NCI-H774 (cell line): Measurements from ENCODE around the gene ZGLP1.
A peak's percentile ranks its signal among the peaks of the same experiment; 100 is the strongest.
"Not testable (repeated sequence)": the region's sequence is repeated elsewhere in the genome, so short reads cannot be mapped to it uniquely, and the experiment has no call there.

Experiments used
- DNase-seq: peaks from one replicate; lab custom pipeline; 2025; lab: John Stamatoyannopoulos, UW

Gene ZGLP1

DNA sequence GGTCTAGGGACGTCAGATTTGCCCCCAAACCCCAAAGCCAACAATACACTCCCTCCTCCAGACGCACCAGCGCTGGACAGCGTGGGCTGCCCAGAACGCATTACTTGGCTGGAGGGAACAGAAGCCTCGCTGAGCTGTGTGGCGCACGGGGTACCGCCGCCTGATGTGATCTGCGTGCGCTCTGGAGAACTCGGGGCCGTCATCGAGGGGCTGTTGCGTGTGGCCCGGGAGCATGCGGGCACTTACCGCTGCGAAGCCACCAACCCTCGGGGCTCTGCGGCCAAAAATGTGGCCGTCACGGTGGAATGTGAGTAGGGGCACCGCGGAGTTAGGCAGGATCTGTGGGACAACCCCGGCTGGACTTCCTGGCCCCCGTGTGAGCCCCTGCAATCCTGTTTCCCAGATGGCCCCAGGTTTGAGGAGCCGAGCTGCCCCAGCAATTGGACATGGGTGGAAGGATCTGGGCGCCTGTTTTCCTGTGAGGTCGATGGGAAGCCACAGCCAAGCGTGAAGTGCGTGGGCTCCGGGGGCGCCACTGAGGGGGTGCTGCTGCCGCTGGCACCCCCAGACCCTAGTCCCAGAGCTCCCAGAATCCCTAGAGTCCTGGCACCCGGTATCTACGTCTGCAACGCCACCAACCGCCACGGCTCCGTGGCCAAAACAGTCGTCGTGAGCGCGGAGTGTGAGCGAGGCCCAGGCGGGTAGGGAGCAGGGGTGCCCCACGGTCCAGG lies 15.8 kb downstream of the ZGLP1 start:
- no peak for DNase-seq

DNA sequence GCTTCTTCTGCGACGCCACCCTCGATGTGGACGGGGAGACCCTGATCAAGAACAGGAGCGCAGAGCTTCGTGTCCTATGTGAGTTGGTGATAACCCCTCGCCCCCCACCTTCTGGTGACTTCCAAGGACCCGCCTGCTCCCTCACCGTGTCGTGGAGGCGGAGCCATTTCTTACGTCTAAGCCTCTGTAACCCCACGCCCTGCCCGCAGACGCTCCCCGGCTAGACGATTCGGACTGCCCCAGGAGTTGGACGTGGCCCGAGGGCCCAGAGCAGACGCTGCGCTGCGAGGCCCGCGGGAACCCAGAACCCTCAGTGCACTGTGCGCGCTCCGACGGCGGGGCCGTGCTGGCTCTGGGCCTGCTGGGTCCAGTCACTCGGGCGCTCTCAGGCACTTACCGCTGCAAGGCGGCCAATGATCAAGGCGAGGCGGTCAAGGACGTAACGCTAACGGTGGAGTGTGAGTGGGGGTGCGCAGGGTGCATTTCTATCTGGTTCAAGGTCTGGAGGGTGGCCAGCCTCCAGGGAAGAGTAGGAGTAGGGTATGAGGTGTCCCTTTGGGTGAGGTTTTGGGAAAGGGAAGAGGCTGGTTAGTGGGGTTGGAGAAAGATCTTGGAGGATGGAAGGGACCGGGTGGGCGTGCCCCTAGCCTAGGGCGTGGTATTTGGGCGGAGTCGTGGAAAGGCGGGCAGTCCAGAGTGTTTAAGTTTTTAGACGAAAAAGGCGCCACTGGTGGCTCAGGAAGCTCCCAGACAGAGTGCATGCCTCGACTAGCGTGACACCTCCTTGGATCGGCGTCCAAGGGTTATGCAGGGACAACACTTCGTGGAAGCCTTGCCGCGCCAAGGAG lies 16.6 kb downstream of the ZGLP1 start:
- no peak for DNase-seq

DNA sequence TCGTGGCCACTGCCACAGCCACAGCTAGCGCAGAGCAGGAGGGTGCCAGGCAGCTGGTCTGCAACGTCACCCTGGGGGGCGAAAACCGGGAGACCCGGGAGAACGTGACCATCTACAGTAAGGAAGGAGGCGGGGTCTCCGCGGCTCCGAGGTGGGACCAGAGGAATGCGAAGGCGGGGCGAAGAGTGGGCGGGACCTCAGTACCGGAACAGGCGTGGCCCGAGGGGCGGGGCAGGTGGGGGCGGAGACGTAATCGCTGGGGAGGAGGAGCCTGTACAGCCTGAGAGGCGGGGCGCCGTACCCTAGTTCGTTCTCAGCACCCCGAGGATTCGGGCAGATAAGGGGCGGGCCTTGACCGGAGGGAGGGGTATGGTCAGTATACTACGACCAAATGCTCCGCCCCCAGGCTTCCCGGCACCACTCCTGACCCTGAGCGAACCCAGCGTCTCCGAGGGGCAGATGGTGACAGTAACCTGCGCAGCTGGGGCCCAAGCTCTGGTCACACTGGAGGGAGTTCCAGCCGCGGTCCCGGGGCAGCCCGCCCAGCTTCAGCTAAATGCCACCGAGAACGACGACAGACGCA lies 17.3 kb downstream of the ZGLP1 start:
- DNase-seq = peak; percentile 36

DNA sequence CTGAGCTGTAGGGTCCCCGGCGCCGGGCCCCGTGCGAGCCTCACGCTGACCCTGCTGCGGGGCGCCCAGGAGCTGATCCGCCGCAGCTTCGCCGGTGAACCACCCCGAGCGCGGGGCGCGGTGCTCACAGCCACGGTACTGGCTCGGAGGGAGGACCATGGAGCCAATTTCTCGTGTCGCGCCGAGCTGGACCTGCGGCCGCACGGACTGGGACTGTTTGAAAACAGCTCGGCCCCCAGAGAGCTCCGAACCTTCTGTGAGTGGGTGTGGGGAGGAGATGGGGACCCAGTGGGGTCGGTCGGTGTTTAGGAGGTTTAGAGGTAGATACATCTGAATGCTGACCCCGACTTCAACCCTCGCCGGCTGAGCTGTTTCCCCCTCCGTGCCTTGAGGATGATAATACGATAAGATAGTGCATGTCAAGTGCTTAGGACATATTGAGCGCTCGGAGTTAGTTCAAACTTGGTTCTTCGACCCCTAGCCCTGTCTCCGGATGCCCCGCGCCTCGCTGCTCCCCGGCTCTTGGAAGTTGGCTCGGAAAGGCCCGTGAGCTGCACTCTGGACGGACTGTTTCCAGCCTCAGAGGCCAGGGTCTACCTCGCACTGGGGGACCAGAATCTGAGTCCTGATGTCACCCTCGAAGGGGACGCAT lies 17.9 kb downstream of the ZGLP1 start:
- DNase-seq = no peak

DNA sequence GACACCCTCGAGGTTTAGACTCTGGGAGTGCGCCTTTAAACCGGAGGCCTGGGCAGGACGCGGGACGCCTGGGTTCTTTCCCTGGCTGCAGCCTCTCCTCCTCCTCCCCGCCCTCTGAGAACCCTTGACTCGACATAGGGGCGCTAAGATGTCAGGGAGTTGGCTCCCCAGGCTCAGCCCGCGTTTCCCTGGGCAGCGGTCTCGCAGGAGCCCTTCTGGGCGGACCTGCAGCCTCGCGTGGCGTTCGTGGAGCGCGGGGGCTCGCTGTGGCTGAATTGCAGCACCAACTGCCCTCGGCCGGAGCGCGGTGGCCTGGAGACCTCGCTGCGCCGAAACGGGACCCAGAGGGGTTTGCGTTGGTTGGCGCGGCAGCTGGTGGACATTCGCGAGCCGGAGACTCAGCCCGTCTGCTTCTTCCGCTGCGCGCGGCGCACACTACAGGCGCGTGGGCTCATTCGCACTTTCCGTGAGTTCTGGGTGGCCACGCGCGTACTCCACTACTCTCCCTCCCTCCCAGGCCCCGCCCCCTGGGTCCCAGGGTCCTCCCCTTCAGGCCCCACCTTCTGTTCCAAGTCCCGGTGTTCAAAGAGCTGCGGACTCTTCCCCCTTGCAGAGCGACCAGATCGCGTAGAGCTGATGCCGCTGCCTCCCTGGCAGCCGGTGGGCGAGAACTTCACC lies 18.6 kb downstream of the ZGLP1 start:
- no peak for DNase-seq

DNA sequence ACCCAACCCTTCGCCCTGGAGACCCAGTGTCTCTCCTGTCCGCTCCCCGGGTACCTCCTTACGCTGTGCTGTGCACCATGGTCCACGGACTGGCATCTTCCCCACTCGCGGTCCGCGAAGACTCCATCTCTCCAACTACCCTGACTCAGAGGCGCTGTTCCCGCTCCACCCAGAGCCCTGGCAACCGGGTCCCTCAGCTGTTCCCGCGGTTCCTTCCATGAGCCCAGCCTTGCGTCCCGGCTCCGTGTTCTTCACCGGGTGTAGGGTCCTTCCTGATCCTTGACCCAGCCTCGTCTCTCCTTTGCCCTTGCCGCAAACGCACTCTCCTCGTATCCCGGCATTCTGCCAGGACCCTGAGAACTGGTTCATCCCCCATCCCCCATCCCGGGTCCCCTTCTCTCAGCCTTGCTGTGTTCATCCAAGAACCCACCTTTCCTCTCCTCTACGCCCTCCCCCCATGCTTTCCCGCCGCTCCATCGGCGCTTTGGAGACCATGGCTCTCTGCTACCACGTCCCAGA lies 19.2 kb downstream of the ZGLP1 start:
- DNase-seq = no peak

DNA sequence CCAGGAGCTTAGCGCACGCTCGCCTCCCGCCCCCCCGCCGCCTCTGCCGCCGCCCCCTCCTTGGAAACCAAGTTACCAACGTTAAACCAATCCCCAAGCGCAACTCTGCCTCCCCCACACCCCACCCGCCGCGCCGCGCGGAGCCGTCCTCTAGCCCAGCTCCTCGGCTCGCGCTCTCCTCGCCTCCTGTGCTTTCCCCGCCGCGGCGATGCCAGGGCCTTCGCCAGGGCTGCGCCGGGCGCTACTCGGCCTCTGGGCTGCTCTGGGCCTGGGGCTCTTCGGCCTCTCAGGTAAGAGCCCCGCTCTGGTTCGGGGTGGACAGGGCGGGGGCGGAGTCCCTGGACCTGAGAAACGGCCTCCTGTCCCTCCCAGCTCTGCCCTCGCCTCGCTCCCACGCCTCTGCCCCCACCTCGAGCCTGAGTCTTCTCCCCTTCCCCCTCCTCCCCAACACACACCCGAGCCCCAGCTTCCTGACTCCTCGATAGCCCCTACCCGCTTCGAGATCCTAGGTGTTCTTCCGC lies 19.7 kb downstream of the ZGLP1 start, which contains the start of gene ICAM5:
ICAM5 (plus strand) TSS at position 117 of the 521 bp plus-strand sequence; CDS start at position 209, 92 bp downstream.
- no peak for DNase-seq

DNA sequence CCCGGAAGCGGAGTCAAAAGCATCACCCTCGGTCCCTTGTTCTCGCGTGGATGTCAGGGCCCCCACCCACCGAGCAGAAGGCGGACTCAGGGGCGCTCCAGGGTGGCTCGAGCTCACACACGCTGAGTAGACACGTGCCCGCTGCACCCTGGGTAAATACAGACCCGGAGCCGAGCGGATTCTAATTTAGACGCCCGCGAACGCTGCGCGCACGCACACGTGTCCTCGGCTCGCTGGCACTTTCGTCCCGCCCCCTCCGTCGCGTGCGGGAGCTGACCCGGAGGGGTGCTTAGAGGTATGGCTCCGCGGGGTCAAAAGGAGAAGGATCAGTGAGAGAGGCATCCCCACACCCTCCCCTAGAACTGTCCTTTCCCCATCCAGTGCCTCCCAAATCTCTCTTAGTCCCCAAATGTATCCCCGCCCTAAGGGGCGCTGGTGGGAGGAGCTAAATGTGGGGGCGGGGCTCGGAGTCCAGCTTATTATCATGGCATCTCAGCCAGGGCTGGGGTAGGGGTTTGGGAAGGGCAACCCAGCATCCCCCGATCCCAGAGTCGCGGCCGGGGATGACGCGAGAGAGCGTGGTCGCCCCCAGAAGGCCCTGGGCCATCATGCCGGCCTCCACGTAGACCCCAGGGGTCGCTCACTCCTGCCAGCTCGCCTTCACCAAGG lies 20.3 kb downstream of the ZGLP1 start:
- peak; percentile 51 for DNase-seq

DNA sequence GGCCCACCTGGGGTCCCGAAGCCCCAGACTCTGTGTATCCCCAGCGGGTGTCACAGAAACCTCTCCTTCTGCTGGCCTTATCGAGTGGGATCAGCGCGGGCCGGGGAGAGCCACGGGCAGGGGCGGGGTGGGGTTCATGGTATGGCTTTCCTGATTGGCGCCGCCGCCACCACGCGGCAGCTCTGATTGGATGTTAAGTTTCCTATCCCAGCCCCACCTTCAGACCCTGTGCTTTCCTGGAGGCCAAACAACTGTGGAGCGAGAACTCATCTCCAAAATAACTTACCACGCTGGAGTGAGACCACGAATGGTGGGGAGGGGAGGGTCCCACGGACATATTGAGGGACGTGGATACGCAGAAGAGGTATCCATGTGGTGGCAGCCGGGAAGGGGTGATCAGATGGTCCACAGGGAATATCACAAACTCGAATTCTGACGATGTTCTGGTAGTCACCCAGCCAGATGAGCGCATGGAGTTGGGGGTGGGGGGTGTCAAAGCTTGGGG lies 20.9 kb downstream of the ZGLP1 start:
- DNase-seq = peak; percentile 43

DNA sequence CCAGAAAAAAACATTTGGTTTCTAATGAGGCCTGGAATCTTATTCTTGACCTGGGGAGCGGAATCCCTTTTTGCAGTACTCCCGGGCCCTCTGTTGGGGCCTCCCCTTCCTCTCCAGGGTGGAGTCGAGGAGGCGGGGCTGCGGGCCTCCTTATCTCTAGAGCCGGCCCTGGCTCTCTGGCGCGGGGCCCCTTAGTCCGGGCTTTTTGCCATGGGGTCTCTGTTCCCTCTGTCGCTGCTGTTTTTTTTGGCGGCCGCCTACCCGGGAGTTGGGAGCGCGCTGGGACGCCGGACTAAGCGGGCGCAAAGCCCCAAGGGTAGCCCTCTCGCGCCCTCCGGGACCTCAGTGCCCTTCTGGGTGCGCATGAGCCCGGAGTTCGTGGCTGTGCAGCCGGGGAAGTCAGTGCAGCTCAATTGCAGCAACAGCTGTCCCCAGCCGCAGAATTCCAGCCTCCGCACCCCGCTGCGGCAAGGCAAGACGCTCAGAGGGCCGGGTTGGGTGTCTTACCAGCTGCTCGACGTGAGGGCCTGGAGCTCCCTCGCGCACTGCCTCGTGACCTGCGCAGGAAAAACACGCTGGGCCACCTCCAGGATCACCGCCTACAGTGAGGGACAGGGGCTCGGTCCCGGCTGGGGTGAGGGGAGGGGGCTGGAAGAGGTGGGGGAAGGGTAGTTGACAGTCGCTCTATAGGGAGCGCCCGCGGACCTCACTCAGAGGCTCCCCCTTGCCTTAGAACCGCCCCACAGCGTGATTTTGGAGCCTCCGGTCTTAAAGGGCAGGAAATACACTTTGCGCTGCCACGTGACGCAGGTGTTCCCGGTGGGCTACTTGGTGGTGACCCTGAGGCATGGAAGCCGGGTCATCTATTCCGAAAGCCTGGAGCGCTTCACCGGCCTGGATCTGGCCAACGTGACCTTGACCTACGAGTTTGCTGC lies 22.5 kb downstream of the ZGLP1 start, which contains the start of gene ICAM4:
ICAM4 (plus strand) TSS at position 153 of the 935 bp plus-strand sequence; CDS start at position 211, 58 bp downstream.
- DNase-seq = no peak

DNA sequence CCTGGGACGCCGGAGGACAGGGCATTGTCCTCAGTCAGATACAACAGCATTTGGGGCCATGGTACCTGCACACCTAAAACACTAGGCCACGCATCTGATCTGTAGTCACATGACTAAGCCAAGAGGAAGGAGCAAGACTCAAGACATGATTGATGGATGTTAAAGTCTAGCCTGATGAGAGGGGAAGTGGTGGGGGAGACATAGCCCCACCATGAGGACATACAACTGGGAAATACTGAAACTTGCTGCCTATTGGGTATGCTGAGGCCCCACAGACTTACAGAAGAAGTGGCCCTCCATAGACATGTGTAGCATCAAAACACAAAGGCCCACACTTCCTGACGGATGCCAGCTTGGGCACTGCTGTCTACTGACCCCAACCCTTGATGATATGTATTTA lies 24.2 kb downstream of the ZGLP1 start:
- DNase-seq = no peak

DNA sequence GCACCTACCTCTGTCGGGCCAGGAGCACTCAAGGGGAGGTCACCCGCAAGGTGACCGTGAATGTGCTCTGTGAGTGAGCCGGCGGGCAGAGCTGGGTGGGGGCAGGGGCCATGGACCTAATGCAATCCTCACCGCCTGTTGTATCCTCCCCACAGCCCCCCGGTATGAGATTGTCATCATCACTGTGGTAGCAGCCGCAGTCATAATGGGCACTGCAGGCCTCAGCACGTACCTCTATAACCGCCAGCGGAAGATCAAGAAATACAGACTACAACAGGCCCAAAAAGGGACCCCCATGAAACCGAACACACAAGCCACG lies 24.7 kb downstream of the ZGLP1 start:
- DNase-seq = no peak

DNA sequence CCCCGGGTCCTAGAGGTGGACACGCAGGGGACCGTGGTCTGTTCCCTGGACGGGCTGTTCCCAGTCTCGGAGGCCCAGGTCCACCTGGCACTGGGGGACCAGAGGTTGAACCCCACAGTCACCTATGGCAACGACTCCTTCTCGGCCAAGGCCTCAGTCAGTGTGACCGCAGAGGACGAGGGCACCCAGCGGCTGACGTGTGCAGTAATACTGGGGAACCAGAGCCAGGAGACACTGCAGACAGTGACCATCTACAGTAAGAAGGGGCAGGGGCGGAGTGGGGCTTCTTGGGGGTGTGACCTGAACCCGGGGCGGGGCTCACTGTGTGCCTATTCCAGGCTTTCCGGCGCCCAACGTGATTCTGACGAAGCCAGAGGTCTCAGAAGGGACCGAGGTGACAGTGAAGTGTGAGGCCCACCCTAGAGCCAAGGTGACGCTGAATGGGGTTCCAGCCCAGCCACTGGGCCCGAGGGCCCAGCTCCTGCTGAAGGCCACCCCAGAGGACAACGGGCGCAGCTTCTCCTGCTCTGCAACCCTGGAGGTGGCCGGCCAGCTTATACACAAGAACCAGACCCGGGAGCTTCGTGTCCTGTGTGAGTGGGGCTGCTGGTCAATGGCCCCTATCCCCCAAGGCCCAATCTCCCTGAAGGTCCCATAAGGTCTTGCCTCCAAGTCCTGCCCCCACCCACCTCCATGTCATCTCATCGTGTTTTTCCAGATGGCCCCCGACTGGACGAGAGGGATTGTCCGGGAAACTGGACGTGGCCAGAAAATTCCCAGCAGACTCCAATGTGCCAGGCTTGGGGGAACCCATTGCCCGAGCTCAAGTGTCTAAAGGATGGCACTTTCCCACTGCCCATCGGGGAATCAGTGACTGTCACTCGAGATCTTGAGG lies 25.3 kb downstream of the ZGLP1 start:
- no peak for DNase-seq

DNA sequence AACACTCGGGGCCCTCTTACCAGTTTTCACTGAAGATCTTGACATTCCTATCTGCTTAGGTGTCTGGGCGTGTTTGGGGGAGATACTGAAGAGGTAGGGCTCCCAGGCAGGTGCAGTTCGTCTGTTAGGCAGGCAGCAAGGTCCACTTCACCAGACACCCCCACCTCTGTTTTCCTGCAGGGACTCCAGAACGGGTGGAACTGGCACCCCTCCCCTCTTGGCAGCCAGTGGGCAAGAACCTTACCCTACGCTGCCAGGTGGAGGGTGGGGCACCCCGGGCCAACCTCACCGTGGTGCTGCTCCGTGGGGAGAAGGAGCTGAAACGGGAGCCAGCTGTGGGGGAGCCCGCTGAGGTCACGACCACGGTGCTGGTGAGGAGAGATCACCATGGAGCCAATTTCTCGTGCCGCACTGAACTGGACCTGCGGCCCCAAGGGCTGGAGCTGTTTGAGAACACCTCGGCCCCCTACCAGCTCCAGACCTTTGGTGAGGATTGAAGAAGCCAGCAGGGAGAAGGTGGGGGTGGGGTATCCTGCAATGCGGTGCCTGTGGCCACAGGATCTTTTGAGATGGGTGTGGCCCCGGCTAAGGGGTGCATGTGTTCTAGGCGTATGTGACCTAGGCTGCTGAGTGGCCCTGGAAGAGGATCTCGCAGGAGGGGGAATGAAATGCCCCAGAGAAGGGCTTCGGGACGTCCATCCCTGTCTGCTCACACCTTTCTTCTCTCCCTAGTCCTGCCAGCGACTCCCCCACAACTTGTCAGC lies 26.1 kb downstream of the ZGLP1 start:
- DNase-seq = no peak

DNA sequence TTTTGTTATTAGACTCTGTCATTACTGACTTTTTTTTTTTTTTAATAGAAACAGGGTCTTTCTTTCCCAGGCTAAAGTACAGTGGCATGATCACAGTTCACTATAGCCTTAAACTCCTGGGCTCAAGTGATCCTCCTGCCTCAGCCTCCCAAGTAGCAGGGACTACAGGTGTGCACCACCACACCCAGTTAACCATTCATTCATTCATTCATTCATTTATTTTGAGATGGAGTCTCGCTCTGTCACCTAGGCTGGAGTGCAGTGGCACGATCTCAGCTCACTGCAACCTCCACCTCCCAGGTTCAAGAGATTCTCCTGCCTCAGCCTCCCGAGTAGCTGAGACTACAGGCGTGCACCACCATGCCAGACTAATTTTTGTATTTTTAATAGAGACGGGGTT lies 27.6 kb downstream of the ZGLP1 start:
- not testable (repeated sequence) for DNase-seq

DNA sequence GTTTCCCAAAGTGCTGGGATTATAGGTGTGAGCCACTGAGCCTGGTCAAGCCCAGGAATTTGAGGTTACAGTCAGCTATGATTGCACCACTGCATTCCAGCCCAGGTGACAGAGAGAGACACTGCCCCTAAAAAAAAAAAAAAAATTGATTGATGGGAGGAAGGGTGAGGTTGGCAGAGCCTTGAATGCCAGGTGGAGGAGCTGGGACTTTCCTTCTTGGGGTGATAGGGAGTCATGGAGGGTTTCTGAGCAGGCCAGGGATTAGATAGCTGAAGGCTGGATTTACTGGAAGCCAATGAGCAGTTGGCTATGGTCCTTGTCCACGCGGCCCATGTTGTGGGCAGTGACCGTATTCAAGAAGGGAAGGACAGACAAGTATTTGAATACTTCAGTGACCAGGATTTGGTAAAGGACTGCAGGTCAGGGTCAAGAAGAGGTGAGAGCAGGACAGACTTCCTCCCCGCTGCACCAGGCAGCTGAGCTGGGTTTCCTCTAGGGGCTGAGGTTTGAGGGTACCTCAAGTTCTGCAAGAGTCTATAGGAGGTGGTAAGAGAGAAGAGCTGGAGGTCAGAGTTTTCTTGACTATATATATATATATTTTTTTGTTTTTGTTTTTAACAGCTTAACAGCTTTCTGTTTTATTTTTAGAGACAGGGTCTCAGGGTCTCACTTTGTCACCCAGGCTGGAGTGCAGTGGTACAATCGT lies 29.7 kb downstream of the ZGLP1 start:
- DNase-seq = no peak

DNA sequence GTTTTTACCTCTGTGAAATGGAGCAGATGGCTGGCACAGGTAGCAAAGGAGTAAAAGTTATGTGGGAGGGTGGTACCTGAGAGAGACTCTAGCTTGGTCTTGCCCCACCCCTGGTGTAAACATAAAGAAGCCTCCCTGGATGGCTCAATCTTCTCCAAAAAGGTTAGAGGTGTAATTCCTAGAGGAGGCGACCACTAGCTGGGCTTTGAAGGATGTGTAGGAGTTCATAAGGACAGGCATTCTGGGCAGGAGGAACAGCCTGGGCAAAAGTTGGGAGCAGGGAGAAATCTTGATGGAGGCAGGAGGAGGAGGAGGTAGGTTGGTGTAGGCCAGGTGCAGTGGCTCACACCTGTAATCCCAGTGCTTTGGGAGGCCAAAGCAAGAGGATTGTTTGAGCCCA lies 30.7 kb downstream of the ZGLP1 start:
- no peak for DNase-seq
